ENCODE data around the gene PCBP3. TPM values are rescaled to one million over a fixed set of nuclear protein-coding genes. Genes with fewer than 3 reads are reported as not detected.
"Not testable (repeated sequence)": the region's sequence is repeated elsewhere in the genome, so short reads cannot be mapped to it uniquely, and the experiment has no call there.

PCBP3 gene
- total RNA-seq, 1 donor from 2014 or later, result 11.8 TPM

GRCh38 chr21:45804809-45805313 lies 161.3 kb downstream of the PCBP3 start:
- peaks cover 13% of the 10 kb centered on the region for H3K9me3 Mint-ChIP-seq (ENCODE audit: low read depth)
- peaks cover 6% of the 10 kb centered on the region for H3K36me3 Mint-ChIP-seq (ENCODE audit: low read depth)
- no peak for DNase-seq (ENCODE audit: low spot score)
- no peaks in the 10 kb centered on the region for H3K27me3 Mint-ChIP-seq (ENCODE audit: low read depth)
- no peak overlapping the region for H3K27ac Mint-ChIP-seq (ENCODE audit: unreplicated experiment)
- H3K4me3 Mint-ChIP-seq (ENCODE audit: unreplicated experiment), result no peak overlapping the region
- no peak for TF ChIP-seq CTCF (IDR thresholded peaks at IDR 0.05)
- H3K4me1 Mint-ChIP-seq (ENCODE audit: low read depth), result no peaks in the 10 kb centered on the region

GRCh38 chr21:45805321-45805720 lies 161.8 kb downstream of the PCBP3 start:
- no peak overlapping the region for H3K4me3 Mint-ChIP-seq (ENCODE audit: unreplicated experiment)
- no peak overlapping the region for H3K27ac Mint-ChIP-seq (ENCODE audit: unreplicated experiment)
- peaks cover 6% of the 10 kb centered on the region for H3K36me3 Mint-ChIP-seq (ENCODE audit: low read depth)
- no peaks in the 10 kb centered on the region for H3K4me1 Mint-ChIP-seq (ENCODE audit: low read depth)
- no peak for TF ChIP-seq CTCF (IDR thresholded peaks at IDR 0.05)
- H3K9me3 Mint-ChIP-seq (ENCODE audit: low read depth), result peaks cover 13% of the 10 kb centered on the region
- H3K27me3 Mint-ChIP-seq (ENCODE audit: low read depth), result no peaks in the 10 kb centered on the region
- DNase-seq (ENCODE audit: low spot score), result peak; percentile 77

GRCh38 chr21:45806042-45806441 lies 162.5 kb downstream of the PCBP3 start:
- peaks cover 6% of the 10 kb centered on the region for H3K36me3 Mint-ChIP-seq (ENCODE audit: low read depth)
- no peak overlapping the region for H3K4me3 Mint-ChIP-seq (ENCODE audit: unreplicated experiment)
- no peaks in the 10 kb centered on the region for H3K27me3 Mint-ChIP-seq (ENCODE audit: low read depth)
- H3K9me3 Mint-ChIP-seq (ENCODE audit: low read depth), result peaks cover 13% of the 10 kb centered on the region
- no peaks in the 10 kb centered on the region for H3K4me1 Mint-ChIP-seq (ENCODE audit: low read depth)
- no peak for DNase-seq (ENCODE audit: low spot score)
- no peak for TF ChIP-seq CTCF (IDR thresholded peaks at IDR 0.05)
- H3K27ac Mint-ChIP-seq (ENCODE audit: unreplicated experiment), result no peak overlapping the region

- H3K27ac Mint-ChIP-seq (ENCODE audit: unreplicated experiment); H3K4me3 Mint-ChIP-seq (ENCODE audit: unreplicated experiment); H3K27me3 Mint-ChIP-seq (ENCODE audit: low read depth); H3K36me3 Mint-ChIP-seq (ENCODE audit: low read depth); DNase-seq (ENCODE audit: low spot score); H3K4me1 Mint-ChIP-seq (ENCODE audit: low read depth): not testable (repeated sequence)
- peaks cover 13% of the 10 kb centered on the region for H3K9me3 Mint-ChIP-seq (ENCODE audit: low read depth)
These were observed 165.1 kb downstream of the PCBP3 start for GRCh38 chr21:45808663-45809062.

- no peak overlapping the region for H3K4me3 Mint-ChIP-seq (ENCODE audit: unreplicated experiment)
- H3K27me3 Mint-ChIP-seq (ENCODE audit: low read depth), result peaks cover 2% of the 10 kb centered on the region
- peaks cover 13% of the 10 kb centered on the region for H3K9me3 Mint-ChIP-seq (ENCODE audit: low read depth)
- H3K27ac Mint-ChIP-seq (ENCODE audit: unreplicated experiment), result no peak overlapping the region
- H3K4me1 Mint-ChIP-seq (ENCODE audit: low read depth), result no peaks in the 10 kb centered on the region
- peaks cover 6% of the 10 kb centered on the region for H3K36me3 Mint-ChIP-seq (ENCODE audit: low read depth)
- DNase-seq (ENCODE audit: low spot score), result no peak
- no peak for TF ChIP-seq CTCF (IDR thresholded peaks at IDR 0.05)
These were observed 165.9 kb downstream of the PCBP3 start for GRCh38 chr21:45809421-45809820.

GRCh38 chr21:45811136-45811535 lies 167.6 kb downstream of the PCBP3 start:
- DNase-seq (ENCODE audit: low spot score), result no peak
- no peak for TF ChIP-seq CTCF (IDR thresholded peaks at IDR 0.05)
- H3K27ac Mint-ChIP-seq (ENCODE audit: unreplicated experiment), result no peak overlapping the region
- peaks cover 2% of the 10 kb centered on the region for H3K27me3 Mint-ChIP-seq (ENCODE audit: low read depth)
- H3K36me3 Mint-ChIP-seq (ENCODE audit: low read depth), result peaks cover 6% of the 10 kb centered on the region
- no peaks in the 10 kb centered on the region for H3K4me1 Mint-ChIP-seq (ENCODE audit: low read depth)
- no peak overlapping the region for H3K4me3 Mint-ChIP-seq (ENCODE audit: unreplicated experiment)
- H3K9me3 Mint-ChIP-seq (ENCODE audit: low read depth), result peaks cover 13% of the 10 kb centered on the region

GRCh38 chr21:45814210-45814940 lies 170.8 kb downstream of the PCBP3 start:
- peaks cover 19% of the 10 kb centered on the region for H3K4me1 Mint-ChIP-seq (ENCODE audit: low read depth)
- not testable (repeated sequence) for H3K9me3 Mint-ChIP-seq (ENCODE audit: low read depth); DNase-seq (ENCODE audit: low spot score); H3K27ac Mint-ChIP-seq (ENCODE audit: unreplicated experiment); H3K27me3 Mint-ChIP-seq (ENCODE audit: low read depth); H3K36me3 Mint-ChIP-seq (ENCODE audit: low read depth); H3K4me3 Mint-ChIP-seq (ENCODE audit: unreplicated experiment)

- H3K4me3 Mint-ChIP-seq (ENCODE audit: unreplicated experiment); H3K27me3 Mint-ChIP-seq (ENCODE audit: low read depth); H3K27ac Mint-ChIP-seq (ENCODE audit: unreplicated experiment); H3K9me3 Mint-ChIP-seq (ENCODE audit: low read depth); H3K36me3 Mint-ChIP-seq (ENCODE audit: low read depth); DNase-seq (ENCODE audit: low spot score): not testable (repeated sequence)
- peaks cover 32% of the 10 kb centered on the region for H3K4me1 Mint-ChIP-seq (ENCODE audit: low read depth)
These were observed 172.3 kb downstream of the PCBP3 start for GRCh38 chr21:45815781-45816180.

Measured in chondrocyte (in vitro differentiated cells).